Vagina (tissue), 2 donors: ENCODE results near the gene CUBN.

Experiments used
- POLR2A ChIP-seq, 2 donors: fragments of 450-650 bp; IDR thresholded peaks; one replicate each; pipeline ENCODE4 v1.6.1; 2017; ENCODE audit warnings: antibody characterized with exemption in 2 of 2, mild to moderate bottlenecking in 2 of 2, moderate library complexity in 2 of 2
- POLR2AphosphoS5 ChIP-seq, 2 donors: sonication (generic); formaldehyde crosslinking; IDR thresholded peaks; one replicate each; pipeline ENCODE4 v1.9.0; 2017; ENCODE audit warnings: antibody characterized with exemption in 2 of 2, mild to moderate bottlenecking in 2 of 2, low read depth in 1 of 2; ENCODE audit not compliant: insufficient read depth in 1 of 2
- TF ChIP-seq, protein P1 (sequence below), 3 experiments: fragments of 450-650 bp in 2 of 3; fragments of 200-600 bp in 1 of 3; sonication (generic) in 1 of 3; IDR thresholded peaks; one replicate each; pipeline ENCODE4 v1.5.1; 2017 to 2019; ENCODE audit warnings: antibody characterized with exemption in 3 of 3, mild to moderate bottlenecking in 2 of 3, moderate library complexity in 2 of 3

DNA sequence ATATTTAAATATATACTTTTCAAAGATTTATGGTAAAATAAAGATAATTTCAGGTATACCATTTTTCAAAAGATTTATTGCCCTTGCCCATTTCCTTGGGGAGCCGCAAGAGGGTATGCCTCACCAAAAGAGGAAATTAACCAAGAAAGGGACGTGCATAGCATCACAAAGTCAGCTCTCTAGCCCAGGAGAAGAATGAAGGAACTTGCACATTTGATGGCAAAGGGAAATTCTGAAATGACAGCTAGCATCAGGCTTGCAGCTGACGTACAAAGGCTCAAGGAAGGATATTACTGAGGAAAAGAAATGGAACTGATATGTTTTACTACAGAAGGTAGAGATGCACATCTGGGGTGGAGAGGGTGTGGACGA lies 218.8 kb downstream of the CUBN start:
- TF ChIP-seq, protein P1, sequence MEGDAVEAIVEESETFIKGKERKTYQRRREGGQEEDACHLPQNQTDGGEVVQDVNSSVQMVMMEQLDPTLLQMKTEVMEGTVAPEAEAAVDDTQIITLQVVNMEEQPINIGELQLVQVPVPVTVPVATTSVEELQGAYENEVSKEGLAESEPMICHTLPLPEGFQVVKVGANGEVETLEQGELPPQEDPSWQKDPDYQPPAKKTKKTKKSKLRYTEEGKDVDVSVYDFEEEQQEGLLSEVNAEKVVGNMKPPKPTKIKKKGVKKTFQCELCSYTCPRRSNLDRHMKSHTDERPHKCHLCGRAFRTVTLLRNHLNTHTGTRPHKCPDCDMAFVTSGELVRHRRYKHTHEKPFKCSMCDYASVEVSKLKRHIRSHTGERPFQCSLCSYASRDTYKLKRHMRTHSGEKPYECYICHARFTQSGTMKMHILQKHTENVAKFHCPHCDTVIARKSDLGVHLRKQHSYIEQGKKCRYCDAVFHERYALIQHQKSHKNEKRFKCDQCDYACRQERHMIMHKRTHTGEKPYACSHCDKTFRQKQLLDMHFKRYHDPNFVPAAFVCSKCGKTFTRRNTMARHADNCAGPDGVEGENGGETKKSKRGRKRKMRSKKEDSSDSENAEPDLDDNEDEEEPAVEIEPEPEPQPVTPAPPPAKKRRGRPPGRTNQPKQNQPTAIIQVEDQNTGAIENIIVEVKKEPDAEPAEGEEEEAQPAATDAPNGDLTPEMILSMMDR (IDR thresholded peaks at IDR 0.05): no peak
- no peak for TF ChIP-seq POLR2AphosphoS5 (IDR thresholded peaks at IDR 0.05; ENCODE audit: insufficient read depth in 1 of 2, low read depth in 1 of 2)
- no peak for TF ChIP-seq POLR2A (IDR thresholded peaks at IDR 0.05)
